ENCODE results near the gene SMARCB1. TPM values are rescaled to one million over a fixed set of nuclear protein-coding genes. Genes with fewer than 3 reads are reported as not detected.

Gene SMARCB1
- 10 to 100 TPM; 94.3 to 94.5 TPM for total RNA-seq

GRCh38 chr22:23786752-23787599, at the start of gene SMARCB1:
TSS of gene SMARCB1 (plus strand) at chr22:23786966. CDS start at chr22:23787170, 204 bp downstream.
- H3K4me1 Mint-ChIP-seq, result peaks cover 24% of the 10 kb centered on the region
- H3K4me3 Mint-ChIP-seq, result peak within 1 kb of the TSS; percentile 90

GRCh38 chr22:23737696-23738095, 49.1 kb upstream of the SMARCB1 start:
- DNase-seq, result no peak
- no peaks in the 10 kb centered on the region for H3K27me3 Mint-ChIP-seq
- peaks cover 1% of the 10 kb centered on the region for H3K4me1 Mint-ChIP-seq
- no peak overlapping the region for H3K4me3 Mint-ChIP-seq
- H3K36me3 Mint-ChIP-seq, result no peaks in the 10 kb centered on the region
- H3K27ac Mint-ChIP-seq, result no peak overlapping the region
- H3K9me3 Mint-ChIP-seq, result no peaks in the 10 kb centered on the region

More at GRCh38 chr22:23786752-23787599, at the start of gene SMARCB1:
- DNase-seq, result peak; percentile 89
- Mint-ChIP-seq H3K27ac (peak within 1 kb of the TSS; percentile 94), H3K27me3 (no peaks in the 10 kb centered on the region), H3K36me3 (peaks cover 9% of the 10 kb centered on the region), H3K9me3 (no peaks in the 10 kb centered on the region)

- H3K27me3 Mint-ChIP-seq, result no peaks in the 10 kb centered on the region
- no peak overlapping the region for H3K27ac Mint-ChIP-seq
- H3K36me3 Mint-ChIP-seq, result peaks cover 29% of the 10 kb centered on the region
- no peak overlapping the region for H3K4me3 Mint-ChIP-seq
- no peak for DNase-seq
- H3K9me3 Mint-ChIP-seq, result peaks cover 10% of the 10 kb centered on the region
- peaks cover 1% of the 10 kb centered on the region for H3K4me1 Mint-ChIP-seq
Measured at GRCh38 chr22:23742505-23743264, 44.1 kb upstream of the SMARCB1 start.

GRCh38 chr22:23743303-23743705, 43.5 kb upstream of the SMARCB1 start:
- H3K36me3 Mint-ChIP-seq, result peaks cover 29% of the 10 kb centered on the region
- H3K4me1 Mint-ChIP-seq, result peaks cover 1% of the 10 kb centered on the region
- DNase-seq, result no peak
- no peaks in the 10 kb centered on the region for H3K27me3 Mint-ChIP-seq
- peaks cover 10% of the 10 kb centered on the region for H3K9me3 Mint-ChIP-seq
- no peak overlapping the region for H3K4me3 Mint-ChIP-seq
- H3K27ac Mint-ChIP-seq, result no peak overlapping the region

- H3K36me3 Mint-ChIP-seq, result peaks cover 29% of the 10 kb centered on the region
Measured at GRCh38 chr22:23744001-23744400, 42.8 kb upstream of the SMARCB1 start.

GRCh38 chr22:23744485-23744884, 42.3 kb upstream of the SMARCB1 start:
- H3K4me3 Mint-ChIP-seq, result no peak overlapping the region
- H3K36me3 Mint-ChIP-seq, result peaks cover 29% of the 10 kb centered on the region

More at GRCh38 chr22:23744001-23744400, 42.8 kb upstream of the SMARCB1 start:
- no peak overlapping the region for H3K27ac Mint-ChIP-seq
- H3K4me1 Mint-ChIP-seq, result no peaks in the 10 kb centered on the region
- H3K4me3 Mint-ChIP-seq, result no peak overlapping the region
- no peak for DNase-seq
- H3K9me3 Mint-ChIP-seq, result peaks cover 10% of the 10 kb centered on the region
- H3K27me3 Mint-ChIP-seq, result no peaks in the 10 kb centered on the region

GRCh38 chr22:23745791-23746190, 41.0 kb upstream of the SMARCB1 start:
- Mint-ChIP-seq H3K4me1 (peaks cover 6% of the 10 kb centered on the region), H3K27me3 (no peaks in the 10 kb centered on the region), H3K4me3 (no peak overlapping the region), H3K9me3 (peaks cover 10% of the 10 kb centered on the region), H3K36me3 (peaks cover 29% of the 10 kb centered on the region), H3K27ac (no peak overlapping the region)
- DNase-seq, result no peak

More at GRCh38 chr22:23744485-23744884, 42.3 kb upstream of the SMARCB1 start:
- H3K27ac Mint-ChIP-seq, result no peak overlapping the region
- H3K27me3 Mint-ChIP-seq, result no peaks in the 10 kb centered on the region
- H3K9me3 Mint-ChIP-seq, result peaks cover 10% of the 10 kb centered on the region
- H3K4me1 Mint-ChIP-seq, result no peaks in the 10 kb centered on the region
- DNase-seq, result no peak

GRCh38 chr22:23749841-23750301, 36.9 kb upstream of the SMARCB1 start:
- Mint-ChIP-seq H3K27ac (no peak overlapping the region), H3K4me1 (peaks cover 9% of the 10 kb centered on the region), H3K9me3 (no peaks in the 10 kb centered on the region), H3K36me3 (peaks cover 13% of the 10 kb centered on the region), H3K27me3 (no peaks in the 10 kb centered on the region), H3K4me3 (peak overlapping the region; percentile 87)
- no peak for DNase-seq

GRCh38 chr22:23750367-23750713, 36.4 kb upstream of the SMARCB1 start:
- no peaks in the 10 kb centered on the region for H3K9me3 Mint-ChIP-seq
- H3K27ac Mint-ChIP-seq, result peak overlapping the region; percentile 72
- no peaks in the 10 kb centered on the region for H3K27me3 Mint-ChIP-seq
- H3K4me1 Mint-ChIP-seq, result peaks cover 9% of the 10 kb centered on the region
- DNase-seq, result no peak
- peak overlapping the region; percentile 87 for H3K4me3 Mint-ChIP-seq
- H3K36me3 Mint-ChIP-seq, result peaks cover 8% of the 10 kb centered on the region

GRCh38 chr22:23750714-23751440, 35.9 kb upstream of the SMARCB1 start, which contains the start of gene ZNF70:
TSS of gene ZNF70 (minus strand) at chr22:23751112. CDS start at chr22:23745140, 5,972 bp downstream.
- peak within 1 kb of the TSS; percentile 74 for H3K27ac Mint-ChIP-seq
- peak within 1 kb of the TSS; percentile 87 for H3K4me3 Mint-ChIP-seq
- H3K4me1 Mint-ChIP-seq, result peaks cover 9% of the 10 kb centered on the region
- H3K9me3 Mint-ChIP-seq, result no peaks in the 10 kb centered on the region
- peak; percentile 93 for DNase-seq
- H3K27me3 Mint-ChIP-seq, result no peaks in the 10 kb centered on the region
- peaks cover 5% of the 10 kb centered on the region for H3K36me3 Mint-ChIP-seq

- no peaks in the 10 kb centered on the region for H3K27me3 Mint-ChIP-seq
- peaks cover 4% of the 10 kb centered on the region for H3K36me3 Mint-ChIP-seq
- peaks cover 9% of the 10 kb centered on the region for H3K4me1 Mint-ChIP-seq
- peak overlapping the region; percentile 83 for H3K4me3 Mint-ChIP-seq
- peak; percentile 17 for DNase-seq
- H3K27ac Mint-ChIP-seq, result peak overlapping the region; percentile 74
- H3K9me3 Mint-ChIP-seq, result no peaks in the 10 kb centered on the region
Measured at GRCh38 chr22:23751441-23751996, 35.2 kb upstream of the SMARCB1 start.

GRCh38 chr22:23752090-23752691, 34.6 kb upstream of the SMARCB1 start:
- Mint-ChIP-seq H3K9me3 (no peaks in the 10 kb centered on the region), H3K4me3 (peak overlapping the region; percentile 75), H3K36me3 (no peaks in the 10 kb centered on the region), H3K27ac (peak overlapping the region; percentile 58), H3K4me1 (peaks cover 9% of the 10 kb centered on the region), H3K27me3 (no peaks in the 10 kb centered on the region)
- DNase-seq, result no peak

GRCh38 chr22:23752750-23753149, 34.0 kb upstream of the SMARCB1 start:
- no peaks in the 10 kb centered on the region for H3K36me3 Mint-ChIP-seq
- H3K27ac Mint-ChIP-seq, result peak overlapping the region; percentile 20
- no peaks in the 10 kb centered on the region for H3K27me3 Mint-ChIP-seq
- no peaks in the 10 kb centered on the region for H3K9me3 Mint-ChIP-seq
- no peak for DNase-seq
- peaks cover 9% of the 10 kb centered on the region for H3K4me1 Mint-ChIP-seq
- no peak overlapping the region for H3K4me3 Mint-ChIP-seq

- no peaks in the 10 kb centered on the region for H3K36me3 Mint-ChIP-seq
- H3K9me3 Mint-ChIP-seq, result no peaks in the 10 kb centered on the region
- peak overlapping the region; percentile 54 for H3K4me3 Mint-ChIP-seq
- DNase-seq, result no peak
- H3K4me1 Mint-ChIP-seq, result peaks cover 9% of the 10 kb centered on the region
- no peak overlapping the region for H3K27ac Mint-ChIP-seq
- H3K27me3 Mint-ChIP-seq, result no peaks in the 10 kb centered on the region
Measured at GRCh38 chr22:23753385-23753784, 33.4 kb upstream of the SMARCB1 start.
